PC-9 (cell line): ENCODE data around the gene SRSF1. TPM values are rescaled to one million over a fixed set of nuclear protein-coding genes. Genes with fewer than 3 reads are reported as not detected.

Experiments used
- BruUV-seq: library from RNA; stranded (reverse); fragments of 400-500 nt; replicated peaks from 2 replicates; lab custom pipeline; 2021; lab: Mats Ljungman, UMichigan
- CTCF ChIA-PET: fragments of 300-600 bp; sonication (Branson Sonifier 250); formaldehyde crosslinking; loops from one replicate; lab custom pipeline; 2022; ENCODE audit warnings: antibody characterized with exemption; lab: Charles Lee
- POLR2A ChIA-PET: fragments of 300-600 bp; sonication (Branson Sonifier 250); formaldehyde crosslinking; loops from one replicate; lab custom pipeline; 2022; ENCODE audit warnings: antibody characterized with exemption; ENCODE audit not compliant: unreplicated experiment; lab: Charles Lee
- DNase-seq, 2 experiments: peaks; one replicate each; pipeline versions ENCODE4 v3.0.0 to v3.0.0-alpha.2; 2015 to 2022; ENCODE audit warnings: mixed read lengths in 1 of 2
- H2AFZ ChIP-seq: fragments of 200-600 bp; sonication (generic); 2 replicates; pipeline ENCODE4 v1.8.1; 2017; ENCODE audit warnings: antibody characterized with exemption
- H3F3A ChIP-seq: fragments of 200-600 bp; sonication (generic); 2 replicates; pipeline ENCODE4 v1.8.1; 2017; ENCODE audit warnings: antibody characterized with exemption, mild to moderate bottlenecking, low read depth; ENCODE audit not compliant: insufficient read depth
- H3K27ac ChIP-seq: fragments of 200-600 bp; sonication (generic); 2 replicates; pipeline ENCODE4 v1.6.1; 2016; ENCODE audit warnings: mixed run types
- H3K27me3 ChIP-seq: fragments of 200-600 bp; sonication (generic); 2 replicates; pipeline ENCODE4 v1.6.1; 2016; ENCODE audit warnings: low read depth, mixed run types; ENCODE audit not compliant: insufficient read depth
- H3K36me3 ChIP-seq: fragments of 200-600 bp; sonication (generic); 2 replicates; pipeline ENCODE4 v1.6.1; 2016; ENCODE audit warnings: low read depth, mixed run types
- H3K4me1 ChIP-seq: fragments of 200-600 bp; sonication (generic); replicated peaks from 2 replicates; pipeline ENCODE4 v1.6.1; 2016; ENCODE audit warnings: mixed run types; ENCODE audit not compliant: insufficient read depth
- H3K4me2 ChIP-seq: fragments of 200-600 bp; sonication (generic); 2 replicates; pipeline ENCODE4 v1.6.1; 2017; ENCODE audit warnings: mixed run types
- H3K4me3 ChIP-seq: fragments of 200-600 bp; sonication (generic); 2 replicates; pipeline ENCODE4 v1.6.1; 2016; ENCODE audit warnings: mixed run types
- H3K79me2 ChIP-seq: fragments of 200-600 bp; sonication (generic); 2 replicates; pipeline ENCODE4 v1.6.1; 2017; ENCODE audit warnings: low read depth, mixed run types
- H3K9me2 ChIP-seq: fragments of 200-600 bp; sonication (generic); 2 replicates; pipeline ENCODE4 v1.8.1; 2017; ENCODE audit warnings: mild to moderate bottlenecking; ENCODE audit not compliant: insufficient read depth
- H3K9me3 ChIP-seq: fragments of 200-600 bp; sonication (generic); 2 replicates; pipeline ENCODE4 v1.8.1; 2016; ENCODE audit warnings: low read depth; ENCODE audit not compliant: insufficient read depth
- H4K20me1 ChIP-seq: fragments of 200-600 bp; sonication (generic); 2 replicates; pipeline ENCODE4 v1.8.1; 2017; ENCODE audit not compliant: insufficient read depth
- CTCF ChIP-seq: fragments of 200-600 bp; sonication (generic); conservative IDR thresholded peaks from 2 replicates; pipeline ENCODE4 v1.6.1; 2017; ENCODE audit warnings: mixed run types, antibody characterized with exemption, mild to moderate bottlenecking, moderate library complexity
- EZH2 ChIP-seq: fragments of 200-600 bp; sonication (generic); IDR thresholded peaks from 2 replicates; pipeline ENCODE4 v1.8.0; 2017; ENCODE audit warnings: antibody characterized with exemption, low read depth
- intact Hi-C: fragments of 100-400 bp; cut with micrococcal nuclease; formaldehyde crosslinking; loops from one replicate; pipeline ENCODE4 v1.10.0; 2022; ENCODE audit not compliant: unreplicated experiment
- total RNA-seq: library from RNA; stranded (reverse); gene quantifications from 2 replicates; pipeline ENCODE4 v1.2.3, GENCODE V29; 2021

SRSF1 gene
- total RNA-seq, 1 experiment from 2014 or later, result 278 TPM

GRCh38 chr17:58050966-58051365 lies 43.9 kb upstream of the SRSF1 start:
- no peak for TF ChIP-seq CTCF
- no peak for TF ChIP-seq EZH2
- Histone ChIP-seq H3K27me3 (no peaks in the 10 kb centered on the region), H3K4me3 (no peak overlapping the region), H3F3A (peaks cover 2% of the 10 kb centered on the region; the same call in 1 of the 2 replicates), H3K27ac (no peak overlapping the region), H3K9me3 (no peaks in the 10 kb centered on the region), H3K4me2 (no peak overlapping the region), H4K20me1 (no peaks in the 10 kb centered on the region), H3K9me2 (no peaks in the 10 kb centered on the region), H3K4me1 (peaks cover 4% of the 10 kb centered on the region), H2AFZ (no peak overlapping the region), H3K36me3 (no peaks in the 10 kb centered on the region), H3K79me2 (no peaks in the 10 kb centered on the region)
- no TSS peak for BruUV-seq
- CTCF ChIA-PET, result no interaction called here
- DNase-seq, result no peak
- POLR2A ChIA-PET, result interaction anchor here (0.6 kb wide), 1 partner anchor 38 kb away, joined by 19 read pairs; no protein-coding TSS in a partner anchor
- intact Hi-C loops, result no loop called here

GRCh38 chr17:58049533-58049932 lies 42.5 kb upstream of the SRSF1 start:
- CTCF ChIA-PET, result no interaction called here
- Histone ChIP-seq H3K4me3 (no peak overlapping the region), H3K27me3 (no peaks in the 10 kb centered on the region), H3K36me3 (no peaks in the 10 kb centered on the region), H3K4me2 (no peak overlapping the region), H3K27ac (no peak overlapping the region), H3K4me1 (no peaks in the 10 kb centered on the region), H3F3A (no peaks in the 10 kb centered on the region), H2AFZ (no peak overlapping the region), H3K79me2 (no peaks in the 10 kb centered on the region), H4K20me1 (no peaks in the 10 kb centered on the region), H3K9me2 (no peaks in the 10 kb centered on the region), H3K9me3 (no peaks in the 10 kb centered on the region)
- no TSS peak for BruUV-seq
- intact Hi-C loops, result no loop called here
- TF ChIP-seq EZH2 (no peak), CTCF (no peak)
- no peak for DNase-seq
- POLR2A ChIA-PET, result no interaction called here

GRCh38 chr17:58047376-58048150 lies 40.5 kb upstream of the SRSF1 start:
- Histone ChIP-seq H2AFZ (no peak overlapping the region), H3F3A (no peaks in the 10 kb centered on the region), H3K27me3 (no peaks in the 10 kb centered on the region), H3K4me3 (no peak overlapping the region), H3K4me2 (no peak overlapping the region), H3K9me3 (no peaks in the 10 kb centered on the region; the same call in 1 of the 2 replicates), H4K20me1 (no peaks in the 10 kb centered on the region), H3K4me1 (no peaks in the 10 kb centered on the region), H3K9me2 (no peaks in the 10 kb centered on the region), H3K27ac (no peak overlapping the region), H3K79me2 (no peaks in the 10 kb centered on the region), H3K36me3 (no peaks in the 10 kb centered on the region)
- TF ChIP-seq EZH2 (no peak), CTCF (no peak)
- no TSS peak for BruUV-seq
- intact Hi-C loops, result no loop called here
- ChIA-PET POLR2A (no interaction called here), CTCF (no interaction called here)
- no peak for DNase-seq
